OCI-LY7 (cell line): ENCODE results near the gene HPCA.

ENCODE experiments used
- EZH2phosphoT487 ChIP-seq: fragments of 200-600 bp; sonication (generic); IDR thresholded peaks from 2 replicates; pipeline ENCODE4 v1.6.1; 2018; ENCODE audit warnings: low read depth, borderline replicate concordance, mild to moderate bottlenecking, mixed run types, antibody characterized with exemption, low read length, moderate library complexity, mixed read lengths
- TF ChIP-seq, protein P1 (sequence below): fragments of 200-600 bp; sonication (generic); conservative IDR thresholded peaks from 2 replicates; pipeline ENCODE4 v1.5.1; 2014; ENCODE audit warnings: mild to moderate bottlenecking, antibody characterized with exemption, low read length, moderate library complexity, mixed read lengths

DNA sequence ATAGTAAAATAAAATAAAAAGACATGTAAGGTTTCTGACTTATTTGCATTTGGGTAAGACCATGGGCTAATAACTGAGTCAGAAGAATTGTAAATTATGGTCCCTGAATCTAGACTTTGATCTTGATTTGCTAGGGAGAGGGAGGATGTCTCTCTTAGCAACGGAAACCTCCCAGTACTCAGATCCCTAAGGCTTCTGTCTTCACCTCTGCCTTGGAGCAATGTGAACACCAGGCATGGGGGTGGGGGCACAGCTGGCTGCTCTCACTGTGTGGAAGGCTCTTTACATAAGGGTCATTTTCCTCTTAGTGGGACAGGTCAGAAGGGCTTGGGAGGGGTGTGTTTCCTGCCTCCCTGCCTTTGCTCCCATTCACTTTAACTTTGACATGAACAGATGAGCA, 31.9 kb downstream of the HPCA start:
- TF ChIP-seq, protein P1, sequence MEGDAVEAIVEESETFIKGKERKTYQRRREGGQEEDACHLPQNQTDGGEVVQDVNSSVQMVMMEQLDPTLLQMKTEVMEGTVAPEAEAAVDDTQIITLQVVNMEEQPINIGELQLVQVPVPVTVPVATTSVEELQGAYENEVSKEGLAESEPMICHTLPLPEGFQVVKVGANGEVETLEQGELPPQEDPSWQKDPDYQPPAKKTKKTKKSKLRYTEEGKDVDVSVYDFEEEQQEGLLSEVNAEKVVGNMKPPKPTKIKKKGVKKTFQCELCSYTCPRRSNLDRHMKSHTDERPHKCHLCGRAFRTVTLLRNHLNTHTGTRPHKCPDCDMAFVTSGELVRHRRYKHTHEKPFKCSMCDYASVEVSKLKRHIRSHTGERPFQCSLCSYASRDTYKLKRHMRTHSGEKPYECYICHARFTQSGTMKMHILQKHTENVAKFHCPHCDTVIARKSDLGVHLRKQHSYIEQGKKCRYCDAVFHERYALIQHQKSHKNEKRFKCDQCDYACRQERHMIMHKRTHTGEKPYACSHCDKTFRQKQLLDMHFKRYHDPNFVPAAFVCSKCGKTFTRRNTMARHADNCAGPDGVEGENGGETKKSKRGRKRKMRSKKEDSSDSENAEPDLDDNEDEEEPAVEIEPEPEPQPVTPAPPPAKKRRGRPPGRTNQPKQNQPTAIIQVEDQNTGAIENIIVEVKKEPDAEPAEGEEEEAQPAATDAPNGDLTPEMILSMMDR, result no peak
- TF ChIP-seq EZH2phosphoT487, result no peak
